H1 (cell line): ENCODE results near the gene SLC8B1. TPM values are rescaled to one million over a fixed set of nuclear protein-coding genes. Genes with fewer than 3 reads are reported as not detected.

ENCODE experiments used
- JUND ChIP-seq: IDR thresholded peaks from 2 replicates; pipeline ENCODE4 v1.6.1; 2011; ENCODE audit warnings: mild to moderate bottlenecking, improper control_type of control experiment, low read length
- KDM1A ChIP-seq: fragments of 200-600, 300-600 bp; sonication (generic); IDR thresholded peaks from 2 replicates; pipeline ENCODE4 v1.7.1; 2016; ENCODE audit warnings: mild to moderate bottlenecking, low read length, borderline replicate concordance
- RFX5 ChIP-seq: IDR thresholded peaks from 2 replicates; pipeline ENCODE4 v1.6.1; 2011; ENCODE audit warnings: low read depth, low read length, improper control_type of control experiment, borderline replicate concordance
- SUZ12 ChIP-seq: fragments of 200-600 bp; sonication (generic); IDR thresholded peaks from 2 replicates; pipeline ENCODE4 v1.6.1; 2012; ENCODE audit warnings: mild to moderate bottlenecking, inconsistent platforms, low read length, moderate library complexity, mixed read lengths
- polyA plus RNA-seq, 7 experiments: library from polyadenylated mRNA; depleted of rRNA in 3 of 7; stranded (reverse) in 5 of 7; unstranded in 2 of 7; fragments of >200 nt in 5 of 7; fragments of 200-250 nt in 2 of 7; gene quantifications; 1 replicate in 5 of 7; 2 replicates in 1 of 7; 4 replicates in 1 of 7; pipeline versions ENCODE4 v1.2.1 to v1.2.3, GENCODE V29; 2011 to 2013; ENCODE audit warnings: missing spikeins in 2 of 7, mixed read lengths in 2 of 7
- total RNA-seq: library from RNA; stranded (reverse); fragmentation: NEBNext Ultra II Directional; extraction: Animal tissue kit (Norgen Biotek cat#: 25700); gene quantifications from 2 replicates; pipeline ENCODE4 v1.2.1, GENCODE V29; 2021

The SLC8B1 gene
- total and polyA plus RNA-seq, 2 of the 8 experiments (the other 6 are each of a cell fraction or from before 2014, with no cell fraction given) = 11.2 to 19.1 TPM

DNA sequence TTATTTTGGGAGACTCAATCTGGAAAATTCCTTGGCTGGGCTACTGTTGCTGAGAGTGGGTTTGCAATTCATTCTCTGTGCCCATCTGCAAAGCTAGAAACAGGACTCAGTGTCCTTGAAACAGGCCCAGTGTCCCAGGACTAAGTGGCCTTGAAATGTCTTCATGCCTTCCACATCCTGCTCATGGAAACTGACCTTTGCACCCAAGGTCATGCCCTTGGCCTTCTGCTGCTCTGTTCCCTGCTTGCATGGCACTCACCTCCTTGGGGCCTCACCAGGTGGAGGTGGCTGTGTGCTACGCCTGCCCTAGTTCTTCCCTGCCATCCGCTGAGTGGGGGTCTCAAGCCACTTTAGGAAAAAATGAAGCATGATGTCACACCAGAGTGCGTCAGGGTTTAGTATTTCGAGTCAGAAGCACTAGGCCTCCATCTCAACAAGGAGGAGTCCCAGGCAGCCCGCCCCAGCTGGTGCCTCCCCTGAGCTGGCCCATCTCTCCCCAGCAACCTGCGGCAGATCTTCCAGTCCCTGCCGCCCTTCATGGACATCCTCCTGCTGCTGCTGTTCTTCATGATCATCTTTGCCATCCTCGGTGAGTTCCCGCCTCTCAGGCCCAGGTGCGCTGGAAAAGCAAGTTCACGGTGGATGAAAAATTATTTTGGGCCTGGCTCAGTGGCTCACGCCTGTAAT, 65.5 kb downstream of the SLC8B1 start (continued):
- no peak for TF ChIP-seq SUZ12
- TF ChIP-seq KDM1A = no peak
- TF ChIP-seq RFX5 = no peak
- TF ChIP-seq JUND = no peak
